HEK293 (cell line): ENCODE measurements around the gene DSTN.

Experiments
- CTCF ChIA-PET: fragments of 350-600 bp; formaldehyde crosslinking; extraction: SDS; loops from one replicate; lab custom pipeline; 2021; ENCODE audit warnings: antibody characterized with exemption; lab: Yijun Ruan, JAX
- POLR2A ChIA-PET: fragments of 300-600 bp; formaldehyde crosslinking; extraction: SDS; loops from one replicate; lab custom pipeline; 2020; ENCODE audit warnings: antibody characterized with exemption, inconsistent platforms; lab: Yijun Ruan, JAX
- H3K27ac ChIP-seq: fragments of 200-500 bp; sonication (Bioruptor generic); 2 replicates; pipeline ENCODE4 v1.5.1; 2014; ENCODE audit warnings: low read depth, low read length, control low read depth, inconsistent platforms; ENCODE audit errors: extremely low read depth
- H3K36me3 ChIP-seq, 2 experiments: fragments of 200-500 bp in 1 of 2; sonication (Bioruptor generic) in 1 of 2; 1 replicate in 1 of 2; 2 replicates in 1 of 2; pipeline ENCODE4 v1.5.1; 2014 to 2017; ENCODE audit warnings: inconsistent platforms in 2 of 2, low read length in 2 of 2; ENCODE audit not compliant: control insufficient read depth in 2 of 2, insufficient read depth in 1 of 2
- H3K4me1 ChIP-seq: fragments of 200-500 bp; sonication (Bioruptor generic); 2 replicates; pipeline ENCODE4 v1.5.1; 2014; ENCODE audit warnings: mild to moderate bottlenecking, low read length, inconsistent platforms; ENCODE audit not compliant: control insufficient read depth, insufficient read depth
- H3K4me3 ChIP-seq: 2 replicates; pipeline ENCODE4 v1.5.1; 2011; ENCODE audit warnings: low read depth, mild to moderate bottlenecking, control low read depth, low read length, moderate library complexity
- H3K9me3 ChIP-seq: fragments of 200-500 bp; sonication (Bioruptor generic); 2 replicates; pipeline ENCODE4 v1.5.1; 2014; ENCODE audit warnings: low read depth, low read length, inconsistent platforms; ENCODE audit not compliant: control insufficient read depth, insufficient read depth
- HOXC10 ChIP-seq: sonication (generic); formaldehyde crosslinking; IDR thresholded peaks from 2 replicates; pipeline ENCODE4 v1.8.1; 2023; ENCODE audit warnings: mild to moderate bottlenecking, missing genetic modification reagents
- INSM2 ChIP-seq: fragments of 450-650 bp; formaldehyde crosslinking; IDR thresholded peaks from 2 replicates; pipeline ENCODE4 v1.5.1; 2016; ENCODE audit warnings: missing biosample characterization, missing genetic modification characterization
- MZF1 ChIP-seq: fragments of 450-650 bp; formaldehyde crosslinking; IDR thresholded peaks from 2 replicates; pipeline ENCODE4 v1.5.1; 2017; ENCODE audit warnings: missing biosample characterization, missing genetic modification characterization, borderline replicate concordance
- SP3 ChIP-seq: fragments of 450-650 bp; formaldehyde crosslinking; IDR thresholded peaks from 2 replicates; pipeline ENCODE4 v1.5.1; 2016; ENCODE audit warnings: missing biosample characterization, missing genetic modification characterization
- TCF7L2 ChIP-seq: IDR thresholded peaks from 2 replicates; pipeline ENCODE4 v1.6.1; 2011; ENCODE audit warnings: low read depth, mild to moderate bottlenecking, inconsistent platforms, low read length, moderate library complexity, borderline replicate concordance
- ZBTB8A ChIP-seq: fragments of 450-650 bp; formaldehyde crosslinking; IDR thresholded peaks from 2 replicates; pipeline ENCODE4 v1.5.1; 2016; ENCODE audit warnings: missing biosample characterization, missing genetic modification characterization
- ZNF133 ChIP-seq: fragments of 450-650 bp; formaldehyde crosslinking; IDR thresholded peaks from 2 replicates; pipeline ENCODE4 v1.5.1; 2016; ENCODE audit warnings: missing biosample characterization, missing genetic modification characterization
- ZNF175 ChIP-seq: fragments of 450-650 bp; formaldehyde crosslinking; IDR thresholded peaks from 2 replicates; pipeline ENCODE4 v1.5.1; 2016; ENCODE audit warnings: missing biosample characterization, missing genetic modification characterization
- ZNF18 ChIP-seq: fragments of 450-650 bp; formaldehyde crosslinking; IDR thresholded peaks from 2 replicates; pipeline ENCODE4 v1.5.1; 2016; ENCODE audit warnings: missing biosample characterization, missing genetic modification characterization
- ZNF19 ChIP-seq: fragments of 450-650 bp; formaldehyde crosslinking; IDR thresholded peaks from 2 replicates; pipeline ENCODE4; 2016; ENCODE audit warnings: missing biosample characterization, missing genetic modification characterization, low read depth
- ZNF2 ChIP-seq: fragments of 450-650 bp; formaldehyde crosslinking; IDR thresholded peaks from 2 replicates; pipeline ENCODE4 v1.5.1; 2016; ENCODE audit warnings: missing biosample characterization, missing genetic modification characterization
- ZNF202 ChIP-seq: fragments of 450-650 bp; formaldehyde crosslinking; IDR thresholded peaks from 2 replicates; pipeline ENCODE4 v1.5.1; 2016; ENCODE audit warnings: missing biosample characterization, missing genetic modification characterization, borderline replicate concordance
- ZNF324 ChIP-seq: fragments of 450-650 bp; formaldehyde crosslinking; IDR thresholded peaks from 2 replicates; pipeline ENCODE4 v1.5.1; 2016; ENCODE audit warnings: missing biosample characterization, missing genetic modification characterization
- ZNF37A ChIP-seq: fragments of 450-650 bp; IDR thresholded peaks from 2 replicates; pipeline ENCODE4 v1.5.1; 2018; ENCODE audit warnings: missing biosample characterization, missing genetic modification characterization
- ZNF555 ChIP-seq: fragments of 450-650 bp; formaldehyde crosslinking; conservative IDR thresholded peaks from 2 replicates; pipeline ENCODE4 v1.5.1; 2017; ENCODE audit warnings: missing biosample characterization, mild to moderate bottlenecking, missing genetic modification characterization, inconsistent platforms
- ZNF580 ChIP-seq: fragments of 450-650 bp; formaldehyde crosslinking; IDR thresholded peaks from 2 replicates; pipeline ENCODE4 v1.5.1; 2016; ENCODE audit warnings: missing biosample characterization, missing genetic modification characterization
- ZNF585B ChIP-seq: fragments of 450-650 bp; formaldehyde crosslinking; IDR thresholded peaks from 2 replicates; pipeline ENCODE4 v1.5.1; 2016; ENCODE audit warnings: missing biosample characterization, missing genetic modification characterization
- ZNF610 ChIP-seq: fragments of 450-650 bp; formaldehyde crosslinking; IDR thresholded peaks from 2 replicates; pipeline ENCODE4 v1.5.1; 2016; ENCODE audit warnings: missing biosample characterization, missing genetic modification characterization, borderline replicate concordance
- ZNF621 ChIP-seq: fragments of 450-650 bp; formaldehyde crosslinking; IDR thresholded peaks from 2 replicates; pipeline ENCODE4 v1.5.1; 2017; ENCODE audit warnings: missing biosample characterization, missing genetic modification characterization
- ZNF658 ChIP-seq: fragments of 450-650 bp; formaldehyde crosslinking; IDR thresholded peaks from 2 replicates; pipeline ENCODE4; 2016; ENCODE audit warnings: missing biosample characterization, missing genetic modification characterization
- ZNF747 ChIP-seq: fragments of 450-650 bp; formaldehyde crosslinking; IDR thresholded peaks from 2 replicates; pipeline ENCODE4 v1.5.1; 2016; ENCODE audit warnings: missing biosample characterization, missing genetic modification characterization
- ZNF768 ChIP-seq: fragments of 450-650 bp; formaldehyde crosslinking; IDR thresholded peaks from 2 replicates; pipeline ENCODE4 v1.5.1; 2018; ENCODE audit warnings: missing biosample characterization, mild to moderate bottlenecking, missing genetic modification characterization
- ZNF776 ChIP-seq: fragments of 450-650 bp; formaldehyde crosslinking; IDR thresholded peaks from 2 replicates; pipeline ENCODE4 v1.5.0; 2017; ENCODE audit warnings: missing biosample characterization, missing genetic modification characterization, borderline replicate concordance
- ZNF830 ChIP-seq: fragments of 450-650 bp; IDR thresholded peaks from 2 replicates; pipeline ENCODE4 v1.5.0; 2018; ENCODE audit warnings: missing biosample characterization, missing genetic modification characterization, low read depth, mild to moderate bottlenecking, moderate library complexity
- ZSCAN16 ChIP-seq: fragments of 450-650 bp; formaldehyde crosslinking; IDR thresholded peaks from 2 replicates; pipeline ENCODE4 v1.5.1; 2016; ENCODE audit warnings: missing biosample characterization, missing genetic modification characterization
- ZSCAN23 ChIP-seq: fragments of 450-650 bp; formaldehyde crosslinking; IDR thresholded peaks from 2 replicates; pipeline ENCODE4 v1.5.1; 2016; ENCODE audit warnings: missing biosample characterization, missing genetic modification characterization
- ZSCAN30 ChIP-seq: fragments of 450-650 bp; IDR thresholded peaks from 2 replicates; pipeline ENCODE4 v1.5.1; 2018; ENCODE audit warnings: missing biosample characterization, mild to moderate bottlenecking, missing genetic modification characterization, moderate library complexity
- TF ChIP-seq, protein P1 (sequence below): fragments of 450-650 bp; formaldehyde crosslinking; IDR thresholded peaks from 2 replicates; pipeline ENCODE4 v1.5.1; 2017; ENCODE audit warnings: missing biosample characterization, mild to moderate bottlenecking, missing genetic modification characterization, moderate library complexity
- TF ChIP-seq, protein P2 (sequence below): fragments of 450-650 bp; formaldehyde crosslinking; IDR thresholded peaks from 2 replicates; pipeline ENCODE4 v1.5.1; 2016; ENCODE audit warnings: missing biosample characterization, missing genetic modification characterization
- TF ChIP-seq, protein P3 (sequence below): fragments of 450-650 bp; formaldehyde crosslinking; IDR thresholded peaks from 2 replicates; pipeline ENCODE4 v1.5.1; 2016; ENCODE audit warnings: missing biosample characterization, missing genetic modification characterization

Gene DSTN

DNA sequence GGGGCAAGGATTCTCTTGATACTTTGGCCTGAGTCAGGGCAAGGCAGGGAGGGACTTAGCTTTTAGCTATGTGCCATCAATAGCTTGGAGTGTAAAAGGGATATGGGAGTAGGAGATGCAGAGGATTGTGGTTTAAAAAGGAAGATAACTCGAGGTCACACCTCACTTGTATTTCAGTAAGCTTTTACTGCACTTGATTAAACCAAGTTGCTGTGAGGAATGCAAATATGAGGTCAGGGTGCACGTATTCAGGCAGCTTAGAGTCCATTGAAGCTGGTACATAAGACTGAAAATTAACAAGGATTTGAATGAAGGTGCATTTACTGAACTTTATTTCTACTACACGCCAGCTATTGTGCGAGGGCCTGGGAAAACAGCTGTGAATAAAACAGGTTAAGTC lies 32.1 kb downstream of the DSTN start:
- ChIA-PET POLR2A (interaction anchor here (1.2 kb wide), 1 partner anchor 27 kb away, joined by 3 read pairs; no protein-coding TSS in a partner anchor), CTCF (interaction anchor here (1.8 to 1.9 kb wide), 2 partner anchors 9 to 337 kb away, joined by 4 to 5 read pairs; no protein-coding TSS in a partner anchor)
- H3K4me3 ChIP-seq, result no peak overlapping the region
- H3K36me3 ChIP-seq, result peaks cover 0 to 36% of the 10 kb centered on the region in 2 experiments; a peak in 2 of 3 replicates
- no peaks in the 10 kb centered on the region for H3K9me3 ChIP-seq
- H3K27ac ChIP-seq, result no peak overlapping the region
- TF ChIP-seq ZNF202 (tag by site-specific recombination) (no peak), ZNF621 (no peak), HOXC10 (CRISPR knock-in tag) (no peak), ZNF830 (tag by site-specific recombination) (no peak), MZF1 (tag by site-specific recombination) (no peak), TCF7L2 (no peak), ZNF133 (no peak), ZNF658 (tag by site-specific recombination) (no peak), ZNF2 (tag by site-specific recombination) (no peak), ZNF610 (tag by site-specific recombination) (no peak), ZBTB8A (no peak), ZSCAN16 (tag by site-specific recombination) (no peak), ZNF19 (no peak), ZNF175 (no peak), ZNF747 (tag by site-specific recombination) (no peak)
- TF ChIP-seq, protein P1, sequence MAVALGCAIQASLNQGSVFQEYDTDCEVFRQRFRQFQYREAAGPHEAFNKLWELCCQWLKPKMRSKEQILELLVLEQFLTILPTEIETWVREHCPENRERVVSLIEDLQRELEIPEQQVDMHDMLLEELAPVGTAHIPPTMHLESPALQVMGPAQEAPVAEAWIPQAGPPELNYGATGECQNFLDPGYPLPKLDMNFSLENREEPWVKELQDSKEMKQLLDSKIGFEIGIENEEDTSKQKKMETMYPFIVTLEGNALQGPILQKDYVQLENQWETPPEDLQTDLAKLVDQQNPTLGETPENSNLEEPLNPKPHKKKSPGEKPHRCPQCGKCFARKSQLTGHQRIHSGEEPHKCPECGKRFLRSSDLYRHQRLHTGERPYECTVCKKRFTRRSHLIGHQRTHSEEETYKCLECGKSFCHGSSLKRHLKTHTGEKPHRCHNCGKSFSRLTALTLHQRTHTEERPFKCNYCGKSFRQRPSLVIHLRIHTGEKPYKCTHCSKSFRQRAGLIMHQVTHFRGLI (tag by site-specific recombination), result no peak
- TF ChIP-seq, protein P2, sequence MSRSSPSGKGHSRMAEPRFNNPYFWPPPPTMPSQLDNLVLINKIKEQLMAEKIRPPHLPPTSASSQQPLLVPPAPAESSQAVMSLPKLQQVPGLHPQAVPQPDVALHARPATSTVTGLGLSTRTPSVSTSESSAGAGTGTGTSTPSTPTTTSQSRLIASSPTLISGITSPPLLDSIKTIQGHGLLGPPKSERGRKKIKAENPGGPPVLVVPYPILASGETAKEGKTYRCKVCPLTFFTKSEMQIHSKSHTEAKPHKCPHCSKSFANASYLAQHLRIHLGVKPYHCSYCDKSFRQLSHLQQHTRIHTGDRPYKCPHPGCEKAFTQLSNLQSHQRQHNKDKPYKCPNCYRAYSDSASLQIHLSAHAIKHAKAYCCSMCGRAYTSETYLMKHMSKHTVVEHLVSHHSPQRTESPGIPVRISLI, result no peak
- TF ChIP-seq, protein P3, sequence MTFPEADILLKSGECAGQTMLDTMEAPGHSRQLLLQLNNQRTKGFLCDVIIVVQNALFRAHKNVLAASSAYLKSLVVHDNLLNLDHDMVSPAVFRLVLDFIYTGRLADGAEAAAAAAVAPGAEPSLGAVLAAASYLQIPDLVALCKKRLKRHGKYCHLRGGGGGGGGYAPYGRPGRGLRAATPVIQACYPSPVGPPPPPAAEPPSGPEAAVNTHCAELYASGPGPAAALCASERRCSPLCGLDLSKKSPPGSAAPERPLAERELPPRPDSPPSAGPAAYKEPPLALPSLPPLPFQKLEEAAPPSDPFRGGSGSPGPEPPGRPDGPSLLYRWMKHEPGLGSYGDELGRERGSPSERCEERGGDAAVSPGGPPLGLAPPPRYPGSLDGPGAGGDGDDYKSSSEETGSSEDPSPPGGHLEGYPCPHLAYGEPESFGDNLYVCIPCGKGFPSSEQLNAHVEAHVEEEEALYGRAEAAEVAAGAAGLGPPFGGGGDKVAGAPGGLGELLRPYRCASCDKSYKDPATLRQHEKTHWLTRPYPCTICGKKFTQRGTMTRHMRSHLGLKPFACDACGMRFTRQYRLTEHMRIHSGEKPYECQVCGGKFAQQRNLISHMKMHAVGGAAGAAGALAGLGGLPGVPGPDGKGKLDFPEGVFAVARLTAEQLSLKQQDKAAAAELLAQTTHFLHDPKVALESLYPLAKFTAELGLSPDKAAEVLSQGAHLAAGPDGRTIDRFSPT (tag by site-specific recombination), result no peak
- no peaks in the 10 kb centered on the region for H3K4me1 ChIP-seq

GRCh38 chr20:17602493-17602892 lies 32.6 kb downstream of the DSTN start:
- H3K4me3 ChIP-seq, result no peak overlapping the region
- H3K4me1 ChIP-seq, result no peaks in the 10 kb centered on the region
- peaks cover 0 to 39% of the 10 kb centered on the region in 2 experiments; a peak in 2 of 3 replicates for H3K36me3 ChIP-seq
- H3K9me3 ChIP-seq, result no peaks in the 10 kb centered on the region
- POLR2A ChIA-PET, result interaction anchor here (0.9 to 1.2 kb wide), 2 partner anchors 28 to 33 kb away, joined by 3 read pairs; partner anchors contain the start of gene DSTN
- no peak overlapping the region for H3K27ac ChIP-seq
- CTCF ChIA-PET, result interaction anchor here (0.7 to 1.9 kb wide), 3 partner anchors 8 to 394 kb away, joined by 3 to 5 read pairs (median 4); no protein-coding TSS in a partner anchor
- TF ChIP-seq ZNF768 (tag by site-specific recombination), result no peak
- no peak for TF ChIP-seq ZSCAN23 (tag by site-specific recombination)
- TF ChIP-seq ZNF18, result no peak
- no peak for TF ChIP-seq SP3 (tag by site-specific recombination)
- no peak for TF ChIP-seq ZNF776 (tag by site-specific recombination)
- TF ChIP-seq ZSCAN30, result no peak
- no peak for TF ChIP-seq INSM2 (tag by site-specific recombination)
- no peak for TF ChIP-seq ZNF37A (tag by site-specific recombination)
- TF ChIP-seq ZNF324, result no peak
- TF ChIP-seq ZNF585B, result no peak
- TF ChIP-seq ZNF555 (tag by site-specific recombination), result no peak
- TF ChIP-seq ZNF580 (tag by site-specific recombination), result no peak
